H1 (cell line): ENCODE results near the gene ACAP3. TPM values are rescaled to one million over a fixed set of nuclear protein-coding genes. Genes with fewer than 3 reads are reported as not detected.
A peak's percentile ranks its signal among the peaks of the same experiment; 100 is the strongest.

Experiments used
- CTCF ChIA-PET: fragments of 300-600 bp; sonication (Branson Sonifier 250); formaldehyde crosslinking; loops from one replicate; lab custom pipeline; 2021; ENCODE audit not compliant: partially characterized antibody; lab: Charles Lee
- POLR2A ChIA-PET: fragments of 300-600 bp; sonication (Branson Sonifier 250); formaldehyde crosslinking; loops from one replicate; lab custom pipeline; 2021; ENCODE audit warnings: inconsistent platforms; ENCODE audit not compliant: partially characterized antibody; lab: Charles Lee
- DNase-seq, 2 experiments: peaks; one replicate each; pipeline versions ENCODE4 v3.0.0 to v3.0.0-alpha.2; 2010 to 2022; ENCODE audit warnings: low spot score in 2 of 2, low read depth in 1 of 2, mixed read lengths in 1 of 2
- FAIRE-seq: peaks from 2 replicates; lab custom pipeline; 2011; peaks lifted over from hg19 to GRCh38; lab: Jason Lieb, UNC
- H2AFZ ChIP-seq: 2 replicates; pipeline ENCODE4 v1.8.1; 2012; ENCODE audit warnings: low read length, inconsistent platforms
- H2AK5ac ChIP-seq: 2 replicates; pipeline ENCODE4 v1.6.1; 2013; ENCODE audit warnings: low read depth, low read length
- H2BK120ac ChIP-seq: replicated peaks from 2 replicates; pipeline ENCODE3; 2013; ENCODE audit warnings: low read depth, low read length, inconsistent platforms
- H2BK12ac ChIP-seq: 2 replicates; pipeline ENCODE4 v1.6.1; 2013; ENCODE audit warnings: low read depth, low read length
- H2BK15ac ChIP-seq: 2 replicates; pipeline ENCODE4 v1.6.1; 2013; ENCODE audit warnings: low read length
- H2BK20ac ChIP-seq: 2 replicates; pipeline ENCODE4 v1.6.1; 2013; ENCODE audit warnings: low read length
- H2BK5ac ChIP-seq: 2 replicates; pipeline ENCODE4 v1.6.1; 2013; ENCODE audit warnings: low read depth, low read length
- H3K14ac ChIP-seq: 2 replicates; pipeline ENCODE4 v1.6.1; 2013; ENCODE audit warnings: inconsistent platforms; ENCODE audit not compliant: insufficient read length
- H3K18ac ChIP-seq: 2 replicates; pipeline ENCODE4 v1.6.1; 2013; ENCODE audit warnings: low read length; ENCODE audit errors: extremely low read depth
- H3K23ac ChIP-seq: 2 replicates; pipeline ENCODE4 v1.6.1; 2013; ENCODE audit warnings: inconsistent platforms; ENCODE audit not compliant: insufficient read length
- H3K23me2 ChIP-seq: 2 replicates; pipeline ENCODE4 v1.6.1; 2013; ENCODE audit warnings: low read depth, low read length
- H3K27ac ChIP-seq: 2 replicates; pipeline ENCODE4 v1.6.1; 2011; ENCODE audit warnings: low read depth, low read length, inconsistent platforms
- H3K27me3 ChIP-seq, 4 experiments: replicated peaks in 1 of 4; 1 replicate in 1 of 4; 2 replicates in 3 of 4; pipeline versions ENCODE4 v1.6.1 to v1.8.1; 2011 to 2013; ENCODE audit warnings: low read length in 3 of 4, mild to moderate bottlenecking in 3 of 4, inconsistent platforms in 2 of 4, mixed read lengths in 2 of 4, moderate library complexity in 1 of 4; ENCODE audit not compliant: control insufficient read depth in 3 of 4, insufficient read depth in 3 of 4; ENCODE audit errors: extremely low read depth in 1 of 4
- H3K36me3 ChIP-seq, 4 experiments: 2 replicates each; pipeline versions ENCODE4 v1.6.1 to v1.8.1; 2011 to 2013; ENCODE audit warnings: mild to moderate bottlenecking in 4 of 4, low read length in 3 of 4, moderate library complexity in 2 of 4, control low read depth in 1 of 4, inconsistent platforms in 1 of 4; ENCODE audit not compliant: insufficient read depth in 4 of 4, control insufficient read depth in 2 of 4
- H3K4ac ChIP-seq: replicated peaks from 2 replicates; pipeline ENCODE3; 2013; ENCODE audit warnings: low read length, low read depth, mixed read lengths, inconsistent platforms; ENCODE audit not compliant: insufficient read length
- H3K4me1 ChIP-seq, 4 experiments: replicated peaks in 1 of 4; 1 replicate in 1 of 4; 2 replicates in 3 of 4; pipeline versions ENCODE4 v1.6.1 to v1.8.1; 2011 to 2013; ENCODE audit warnings: low read length in 3 of 4, inconsistent platforms in 2 of 4, mixed read lengths in 1 of 4; ENCODE audit not compliant: insufficient read depth in 4 of 4, control insufficient read depth in 3 of 4
- H3K4me2 ChIP-seq, 2 experiments: 2 replicates each; pipeline versions ENCODE4 v1.6.1 to v1.8.1; 2011 to 2013; ENCODE audit warnings: low read depth in 2 of 2, low read length in 2 of 2, control low read depth in 1 of 2, inconsistent platforms in 1 of 2, mild to moderate bottlenecking in 1 of 2; ENCODE audit not compliant: insufficient read depth in 1 of 2
- H3K4me3 ChIP-seq, 4 experiments: fragments of 200-600, 300-600 bp in 1 of 4; sonication (generic), shearing (Covaris generic), sonication (Bioruptor Twin) in 1 of 4; 2 replicates each; pipeline versions ENCODE4 v1.5.1 to v1.8.1; 2011 to 2016; ENCODE audit warnings: low read length in 4 of 4, low read depth in 3 of 4, control low read depth in 2 of 4, inconsistent platforms in 2 of 4, mild to moderate bottlenecking in 2 of 4, mixed read lengths in 1 of 4, moderate library complexity in 1 of 4; ENCODE audit not compliant: insufficient read depth in 2 of 4; ENCODE audit errors: extremely low read depth in 1 of 4
- H3K56ac ChIP-seq: replicated peaks from 2 replicates; pipeline ENCODE3; 2013; ENCODE audit warnings: low read depth, mild to moderate bottlenecking, mixed read lengths, low read length, inconsistent platforms; ENCODE audit not compliant: insufficient read length
- H3K79me1 ChIP-seq: 2 replicates; pipeline ENCODE4 v1.6.1; 2013; ENCODE audit warnings: low read depth, low read length, control low read depth
- H3K79me2 ChIP-seq, 2 experiments: 2 replicates each; pipeline versions ENCODE4 v1.6.1 to v1.8.1; 2012 to 2013; ENCODE audit warnings: low read length in 2 of 2, mild to moderate bottlenecking in 2 of 2, inconsistent platforms in 1 of 2; ENCODE audit not compliant: insufficient read depth in 2 of 2, control insufficient read depth in 1 of 2
- H3K9ac ChIP-seq, 4 experiments: replicated peaks in 1 of 4; 1 replicate in 1 of 4; 2 replicates in 3 of 4; pipeline versions ENCODE4 v1.6.1 to v1.8.1; 2011 to 2013; ENCODE audit warnings: low read depth in 3 of 4, low read length in 3 of 4, control low read depth in 2 of 4, mild to moderate bottlenecking in 2 of 4, moderate library complexity in 2 of 4, inconsistent platforms in 1 of 4; ENCODE audit errors: extremely low read depth in 1 of 4
- H3K9me3 ChIP-seq, 2 experiments: 2 replicates each; pipeline versions ENCODE4 v1.6.1 to v1.8.1; 2012 to 2013; ENCODE audit warnings: mild to moderate bottlenecking in 2 of 2, moderate library complexity in 2 of 2, control low read depth in 1 of 2, inconsistent platforms in 1 of 2, low read depth in 1 of 2, low read length in 1 of 2, mixed read lengths in 1 of 2; ENCODE audit not compliant: insufficient read depth in 2 of 2
- H4K20me1 ChIP-seq, 2 experiments: replicated peaks in 1 of 2; 2 replicates each; pipeline versions ENCODE3 to v1.8.1; 2011 to 2013; ENCODE audit warnings: inconsistent platforms in 2 of 2, low read length in 2 of 2, mild to moderate bottlenecking in 1 of 2; ENCODE audit not compliant: insufficient read depth in 2 of 2, control insufficient read depth in 1 of 2
- H4K5ac ChIP-seq: 2 replicates; pipeline ENCODE4 v1.6.1; 2013; ENCODE audit warnings: low read length, low read depth, mixed read lengths, inconsistent platforms; ENCODE audit not compliant: insufficient read length
- H4K8ac ChIP-seq: 2 replicates; pipeline ENCODE4 v1.8.0; 2013; ENCODE audit warnings: mild to moderate bottlenecking, moderate library complexity, low read length, inconsistent platforms; ENCODE audit not compliant: insufficient read depth; ENCODE audit errors: extremely low read depth
- H4K91ac ChIP-seq: replicated peaks from 2 replicates; pipeline ENCODE3; 2013; ENCODE audit warnings: low read length, mixed read lengths, inconsistent platforms; ENCODE audit not compliant: insufficient read length
- CBX8 ChIP-seq: fragments of 300-800, 300-1000 bp; sonication (generic); IDR thresholded peaks from 2 replicates; pipeline ENCODE4 v1.7.1; 2016; ENCODE audit warnings: low read depth, low read length, borderline replicate concordance
- CHD2 ChIP-seq: IDR thresholded peaks from 2 replicates; pipeline ENCODE4 v1.6.1; 2012; ENCODE audit warnings: low read length, improper control_type of control experiment
- KDM1A ChIP-seq: fragments of 200-600, 300-600 bp; sonication (generic); IDR thresholded peaks from 2 replicates; pipeline ENCODE4 v1.7.1; 2016; ENCODE audit warnings: mild to moderate bottlenecking, low read length, borderline replicate concordance
- NRF1 ChIP-seq: IDR thresholded peaks from 2 replicates; pipeline ENCODE4 v1.6.1; 2011; ENCODE audit warnings: mild to moderate bottlenecking, low read depth, low read length, improper control_type of control experiment
- POLR2A ChIP-seq, 2 experiments: IDR thresholded peaks; 1 replicate in 1 of 2; 2 replicates in 1 of 2; pipeline ENCODE4 v1.6.1; 2011; ENCODE audit warnings: low read depth in 2 of 2, low read length in 2 of 2, mild to moderate bottlenecking in 2 of 2; ENCODE audit errors: control extremely low read depth in 1 of 2
- SIN3A ChIP-seq, 2 experiments: IDR thresholded peaks in 1 of 2; conservative IDR thresholded peaks in 1 of 2; 2 replicates each; pipeline ENCODE4 v1.6.1; 2011 to 2012; ENCODE audit warnings: low read length in 2 of 2, improper control_type of control experiment in 1 of 2, low read depth in 1 of 2, mild to moderate bottlenecking in 1 of 2
- SIRT6 ChIP-seq: IDR thresholded peaks from one replicate; pipeline ENCODE4 v1.7.1; 2012; ENCODE audit warnings: low read length, inconsistent platforms
- SIX5 ChIP-seq: IDR thresholded peaks from 2 replicates; pipeline ENCODE4 v1.6.1; 2011; ENCODE audit warnings: mild to moderate bottlenecking, low read depth, low read length
- SRF ChIP-seq: IDR thresholded peaks from 2 replicates; pipeline ENCODE4 v1.6.1; 2011; ENCODE audit warnings: mild to moderate bottlenecking, low read depth, low read length, moderate library complexity
- TEAD4 ChIP-seq: IDR thresholded peaks from 2 replicates; pipeline ENCODE4 v1.6.1; 2012; ENCODE audit warnings: low read depth, low read length, inconsistent platforms, mixed read lengths
- YY1 ChIP-seq: IDR thresholded peaks from 2 replicates; pipeline ENCODE4 v1.6.1; 2011; ENCODE audit warnings: low read depth, mild to moderate bottlenecking, low read length
- WGBS, 2 experiments: shearing (Covaris generic) in 1 of 2; methylation state at CpG; one replicate each; pipeline versions ENCODE4 v1.1.6 to v1.1.7; 2013 to 2015; ENCODE audit warnings: low lambda C conversion rate in 2 of 2, mixed read lengths in 2 of 2, inconsistent platforms in 1 of 2, low coverage in 1 of 2, missing lambda C conversion rate in 1 of 2; ENCODE audit not compliant: insufficient replicate concordance in 2 of 2, insufficient coverage in 1 of 2, insufficient read length in 1 of 2; ENCODE audit errors: extremely low coverage in 1 of 2, missing lambda C conversion rate in 1 of 2; 5-methylcytosine and 5-hydroxymethylcytosine counted together
- polyA plus RNA-seq, 7 experiments: library from polyadenylated mRNA; depleted of rRNA in 3 of 7; stranded (reverse) in 5 of 7; unstranded in 2 of 7; fragments of >200 nt in 5 of 7; fragments of 200-250 nt in 2 of 7; gene quantifications; 1 replicate in 5 of 7; 2 replicates in 1 of 7; 4 replicates in 1 of 7; pipeline versions ENCODE4 v1.2.1 to v1.2.3, GENCODE V29; 2011 to 2013; ENCODE audit warnings: missing spikeins in 2 of 7, mixed read lengths in 2 of 7
- total RNA-seq: library from RNA; stranded (reverse); fragmentation: NEBNext Ultra II Directional; extraction: Animal tissue kit (Norgen Biotek cat#: 25700); gene quantifications from 2 replicates; pipeline ENCODE4 v1.2.1, GENCODE V29; 2021

Gene ACAP3
- total and polyA plus RNA-seq, 2 of the 8 experiments (the other 6 are each of a cell fraction or from before 2014, with no cell fraction given) = 14.8 to 28.3 TPM

GRCh38 chr1:1309251-1310108, 1.8 kb upstream of the ACAP3 start:
- 38% methylated on average over 41 of the region's 57 CpGs; no CpG with 5 or more reads in 1 of the 2 experiments for WGBS, 2 experiments
- Histone ChIP-seq H3K27me3 (peaks cover 0 to 4% (median 1%) of the 10 kb centered on the region in 4 experiments; a peak in 1 of 7 replicates), H3K9ac (peak overlapping the region in 3 of 4 experiments; percentile 51 to 71 (median 70); a peak in 5 of 7 replicates), H2AK5ac (no peak overlapping the region), H3K56ac (no peak overlapping the region), H4K91ac (no peak overlapping the region), H3K4me3 (peak overlapping the region; percentile 77 to 98 (median 87)), H3K4me2 (peak overlapping the region; percentile 66 to 78), H4K8ac (peak overlapping the region; percentile 14), H3K23me2 (peaks cover 21% of the 10 kb centered on the region; the same call in 1 of the 2 replicates), H2BK5ac (no peak overlapping the region), H3K23ac (no peak overlapping the region), H2BK20ac (no peak overlapping the region), H2BK120ac (no peak overlapping the region), H3K27ac (no peak overlapping the region; the same call in 1 of the 2 replicates), H3K36me3 (peaks cover 14 to 38% (median 31%) of the 10 kb centered on the region in 4 experiments), H3K14ac (no peak overlapping the region), H2AFZ (no peak overlapping the region), H2BK12ac (0 out of 2 replicates have a peak overlapping the region, but pooled peaks have one; percentile 75), H3K4ac (peak overlapping the region; percentile 69), H3K79me2 (peaks cover 0 to 6% of the 10 kb centered on the region in 2 experiments; a peak in 1 of 4 replicates), H3K9me3 (no peaks in the 10 kb centered on the region), H4K20me1 (peaks cover 5 to 26% of the 10 kb centered on the region in 2 experiments), H4K5ac (peak overlapping the region; percentile 52), H3K79me1 (peaks cover 4% of the 10 kb centered on the region), H3K4me1 (peaks cover 0 to 38% (median 28%) of the 10 kb centered on the region in 4 experiments; a peak in 6 of 7 replicates), H3K18ac (no peak overlapping the region), H2BK15ac (no peak overlapping the region)
- DNase-seq (no peak), FAIRE-seq (no peak)
- CTCF ChIA-PET = interaction anchor here (0.8 to 1.5 kb wide), 7 partner anchors 9 to 96 kb away, joined by 3 to 8 read pairs (median 3); no protein-coding TSS in a partner anchor
- POLR2A ChIA-PET = interaction anchor here (0.8 to 10.1 kb wide), 18 partner anchors 9 to 254 kb away, joined by 3 to 134 read pairs (median 4); partner anchors contain the start of genes CCNL2 and TAS1R3
- TF ChIP-seq SIRT6 = no peak
- no peak for TF ChIP-seq SRF
- TF ChIP-seq SIN3A (conservative IDR thresholded peaks at IDR 0.05 in 1 of 2, IDR thresholded peaks at IDR 0.05 in 1 of 2; ENCODE audit: low read depth in 1 of 2, low read length in 2 of 2) = 0 out of 4 replicates have a peak, but pooled peaks of 1 of the 2 experiments have one; percentile 35
- TF ChIP-seq YY1 = no peak
- TF ChIP-seq TEAD4 = no peak
- no peak for TF ChIP-seq NRF1
- 0 out of 3 replicates have a peak, but pooled peaks of 1 of the 2 experiments have one; percentile 18 for TF ChIP-seq POLR2A (IDR thresholded peaks at IDR 0.05; ENCODE audit: control extremely low read depth in 1 of 2, low read depth in 2 of 2, low read length in 2 of 2)
- TF ChIP-seq KDM1A = no peak
- TF ChIP-seq CBX8 = no peak
- TF ChIP-seq SIX5 = no peak
- no peak for TF ChIP-seq CHD2
